HepG2 (cell line): ENCODE results near the gene TIPRL. TPM values are rescaled to one million over a fixed set of nuclear protein-coding genes. Genes with fewer than 3 reads are reported as not detected.

Experiments
- GTF3A ChIP-seq: sonication (generic); formaldehyde crosslinking; conservative IDR thresholded peaks from 2 replicates; pipeline ENCODE4 v1.4.0; 2020; ENCODE audit warnings: mild to moderate bottlenecking, missing genetic modification reagents
- HNF4A ChIP-seq: sonication (generic); formaldehyde crosslinking; IDR thresholded peaks from 2 replicates; pipeline ENCODE4 v1.4.0; 2020; ENCODE audit warnings: missing genetic modification reagents
- IKZF1 ChIP-seq: fragments of 450-650 bp; IDR thresholded peaks from 2 replicates; pipeline ENCODE4 v1.7.1; 2016
- JARID2 ChIP-seq: sonication (generic); formaldehyde crosslinking; IDR thresholded peaks from 2 replicates; pipeline ENCODE4 v1.8.1; 2023; ENCODE audit warnings: missing genetic modification reagents, inconsistent platforms; ENCODE audit not compliant: insufficient replicate concordance
- TEAD3 ChIP-seq: optimal IDR thresholded peaks from 2 replicates; pipeline ENCODE3; 2016; ENCODE audit warnings: borderline replicate concordance
- ZBTB3 ChIP-seq: sonication (generic); formaldehyde crosslinking; IDR thresholded peaks from 2 replicates; pipeline ENCODE4 v1.4.0; 2020; ENCODE audit warnings: low read depth, mild to moderate bottlenecking, moderate library complexity, missing genetic modification reagents, borderline replicate concordance
- ZBTB7A ChIP-seq: sonication (generic); formaldehyde crosslinking; IDR thresholded peaks from 2 replicates; pipeline ENCODE4 v1.8.0; 2022; ENCODE audit warnings: mild to moderate bottlenecking, missing genetic modification reagents
- ZFP41 ChIP-seq: sonication (generic); formaldehyde crosslinking; IDR thresholded peaks from 2 replicates; pipeline ENCODE4 v1.4.0; 2020; ENCODE audit warnings: mild to moderate bottlenecking, missing genetic modification reagents, borderline replicate concordance
- ZNF329 ChIP-seq: sonication (generic); formaldehyde crosslinking; IDR thresholded peaks from 2 replicates; pipeline ENCODE4 v1.9.0; 2021; ENCODE audit warnings: low read depth, mild to moderate bottlenecking, missing genetic modification reagents
- ZNF354B ChIP-seq: sonication (generic); formaldehyde crosslinking; IDR thresholded peaks from 2 replicates; pipeline ENCODE4 v1.8.0; 2022; ENCODE audit warnings: mild to moderate bottlenecking, missing genetic modification reagents
- ZNF776 ChIP-seq: sonication (generic); formaldehyde crosslinking; IDR thresholded peaks from 2 replicates; pipeline ENCODE4 v1.4.0; 2020; ENCODE audit warnings: mild to moderate bottlenecking, missing genetic modification reagents
- polyA plus RNA-seq, 8 experiments: library from polyadenylated mRNA; depleted of rRNA in 3 of 8; stranded (reverse) in 7 of 8; unstranded in 1 of 8; fragments of >200 nt; fragmentation: Illumina TruSeq in 4 of 8; extraction: Trizol in 4 of 8; gene quantifications; 2 replicates each; pipeline versions ENCODE4 v1.2.1 to v1.2.3, GENCODE V29; 2011 to 2016; ENCODE audit warnings: low read depth in 4 of 8, missing spikeins in 1 of 8, mixed read lengths in 1 of 8; ENCODE audit not compliant: insufficient read depth in 1 of 8
- total RNA-seq, 5 experiments: library from RNA; depleted of rRNA; stranded (reverse); fragments of >200 nt; fragmentation: Illumina TruSeq; extraction: Trizol; gene quantifications; 2 replicates each; pipeline ENCODE4 v1.2.3, GENCODE V29; 2016; ENCODE audit warnings: low read depth in 1 of 5
- TF ChIP-seq, protein P1 (sequence below): IDR thresholded peaks from 2 replicates; pipeline ENCODE4 v1.6.1; 2016; ENCODE audit warnings: low read depth, missing genetic modification reagents, missing compliant biosample characterization
- TF ChIP-seq, protein P2 (sequence below): sonication (generic); formaldehyde crosslinking; IDR thresholded peaks from 2 replicates; pipeline ENCODE4 v1.9.0; 2021; ENCODE audit warnings: missing genetic modification reagents, borderline replicate concordance
- TF ChIP-seq, protein P3 (sequence below): sonication (generic); formaldehyde crosslinking; IDR thresholded peaks from 2 replicates; pipeline ENCODE4 v1.5.0; 2020; ENCODE audit warnings: missing genetic modification reagents, mild to moderate bottlenecking, borderline replicate concordance
- TF ChIP-seq, protein P4 (sequence below): IDR thresholded peaks from 2 replicates; pipeline ENCODE4 v1.6.1; 2016; ENCODE audit warnings: control low read depth
- TF ChIP-seq, protein P5 (sequence below): sonication (generic); formaldehyde crosslinking; IDR thresholded peaks from 2 replicates; pipeline ENCODE4 v1.9.0; 2022; ENCODE audit warnings: low read depth, missing genetic modification reagents

TIPRL gene
- total and polyA plus RNA-seq, 2 of the 13 experiments (the other 11 are each of a cell fraction or from before 2014, with no cell fraction given), result 10.1 to 22.8 TPM

DNA sequence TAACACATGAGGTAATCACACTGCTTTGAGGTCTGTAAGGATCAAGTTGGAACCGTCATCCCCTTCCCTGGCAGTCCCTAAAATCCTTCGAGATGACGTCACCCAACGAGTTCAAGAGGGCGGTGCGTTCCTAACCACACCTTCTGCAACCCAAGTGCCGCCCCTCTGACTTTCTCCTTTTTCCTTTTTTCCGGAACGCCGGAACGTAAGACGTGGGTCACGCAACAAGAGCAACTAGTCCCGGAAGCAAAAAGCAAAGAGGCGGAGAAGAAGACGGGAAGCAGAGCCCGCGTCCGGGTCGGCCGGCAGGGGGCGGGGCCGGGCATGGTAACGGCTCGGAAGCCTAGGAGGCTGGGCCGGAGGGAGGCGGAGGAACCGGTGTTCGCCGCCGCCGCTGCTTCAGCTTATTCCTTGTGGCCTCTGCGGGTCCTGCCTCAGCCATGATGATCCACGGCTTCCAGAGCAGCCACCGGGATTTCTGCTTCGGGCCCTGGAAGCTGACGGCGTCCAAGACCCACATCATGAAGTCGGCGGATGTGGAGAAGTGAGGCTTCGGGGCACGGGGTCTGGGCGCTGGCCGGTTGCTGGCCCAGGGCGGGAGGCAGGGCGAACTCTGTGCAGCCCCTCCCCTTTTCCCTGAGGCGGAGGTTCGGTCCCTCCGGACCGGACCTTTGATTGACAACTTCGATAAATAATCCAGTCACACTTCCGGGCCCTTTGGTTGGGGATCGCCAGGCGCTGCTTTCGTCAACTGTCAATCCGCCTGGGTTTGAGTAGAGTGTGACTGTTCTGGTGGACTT lies at the start of gene TIPRL (continued):
- TF ChIP-seq, protein P1, sequence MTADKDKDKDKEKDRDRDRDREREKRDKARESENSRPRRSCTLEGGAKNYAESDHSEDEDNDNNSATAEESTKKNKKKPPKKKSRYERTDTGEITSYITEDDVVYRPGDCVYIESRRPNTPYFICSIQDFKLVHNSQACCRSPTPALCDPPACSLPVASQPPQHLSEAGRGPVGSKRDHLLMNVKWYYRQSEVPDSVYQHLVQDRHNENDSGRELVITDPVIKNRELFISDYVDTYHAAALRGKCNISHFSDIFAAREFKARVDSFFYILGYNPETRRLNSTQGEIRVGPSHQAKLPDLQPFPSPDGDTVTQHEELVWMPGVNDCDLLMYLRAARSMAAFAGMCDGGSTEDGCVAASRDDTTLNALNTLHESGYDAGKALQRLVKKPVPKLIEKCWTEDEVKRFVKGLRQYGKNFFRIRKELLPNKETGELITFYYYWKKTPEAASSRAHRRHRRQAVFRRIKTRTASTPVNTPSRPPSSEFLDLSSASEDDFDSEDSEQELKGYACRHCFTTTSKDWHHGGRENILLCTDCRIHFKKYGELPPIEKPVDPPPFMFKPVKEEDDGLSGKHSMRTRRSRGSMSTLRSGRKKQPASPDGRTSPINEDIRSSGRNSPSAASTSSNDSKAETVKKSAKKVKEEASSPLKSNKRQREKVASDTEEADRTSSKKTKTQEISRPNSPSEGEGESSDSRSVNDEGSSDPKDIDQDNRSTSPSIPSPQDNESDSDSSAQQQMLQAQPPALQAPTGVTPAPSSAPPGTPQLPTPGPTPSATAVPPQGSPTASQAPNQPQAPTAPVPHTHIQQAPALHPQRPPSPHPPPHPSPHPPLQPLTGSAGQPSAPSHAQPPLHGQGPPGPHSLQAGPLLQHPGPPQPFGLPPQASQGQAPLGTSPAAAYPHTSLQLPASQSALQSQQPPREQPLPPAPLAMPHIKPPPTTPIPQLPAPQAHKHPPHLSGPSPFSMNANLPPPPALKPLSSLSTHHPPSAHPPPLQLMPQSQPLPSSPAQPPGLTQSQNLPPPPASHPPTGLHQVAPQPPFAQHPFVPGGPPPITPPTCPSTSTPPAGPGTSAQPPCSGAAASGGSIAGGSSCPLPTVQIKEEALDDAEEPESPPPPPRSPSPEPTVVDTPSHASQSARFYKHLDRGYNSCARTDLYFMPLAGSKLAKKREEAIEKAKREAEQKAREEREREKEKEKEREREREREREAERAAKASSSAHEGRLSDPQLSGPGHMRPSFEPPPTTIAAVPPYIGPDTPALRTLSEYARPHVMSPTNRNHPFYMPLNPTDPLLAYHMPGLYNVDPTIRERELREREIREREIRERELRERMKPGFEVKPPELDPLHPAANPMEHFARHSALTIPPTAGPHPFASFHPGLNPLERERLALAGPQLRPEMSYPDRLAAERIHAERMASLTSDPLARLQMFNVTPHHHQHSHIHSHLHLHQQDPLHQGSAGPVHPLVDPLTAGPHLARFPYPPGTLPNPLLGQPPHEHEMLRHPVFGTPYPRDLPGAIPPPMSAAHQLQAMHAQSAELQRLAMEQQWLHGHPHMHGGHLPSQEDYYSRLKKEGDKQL (CRISPR knock-in tag), result no peak
- TF ChIP-seq ZNF354B (CRISPR knock-in tag), result no peak
- TF ChIP-seq, protein P2, sequence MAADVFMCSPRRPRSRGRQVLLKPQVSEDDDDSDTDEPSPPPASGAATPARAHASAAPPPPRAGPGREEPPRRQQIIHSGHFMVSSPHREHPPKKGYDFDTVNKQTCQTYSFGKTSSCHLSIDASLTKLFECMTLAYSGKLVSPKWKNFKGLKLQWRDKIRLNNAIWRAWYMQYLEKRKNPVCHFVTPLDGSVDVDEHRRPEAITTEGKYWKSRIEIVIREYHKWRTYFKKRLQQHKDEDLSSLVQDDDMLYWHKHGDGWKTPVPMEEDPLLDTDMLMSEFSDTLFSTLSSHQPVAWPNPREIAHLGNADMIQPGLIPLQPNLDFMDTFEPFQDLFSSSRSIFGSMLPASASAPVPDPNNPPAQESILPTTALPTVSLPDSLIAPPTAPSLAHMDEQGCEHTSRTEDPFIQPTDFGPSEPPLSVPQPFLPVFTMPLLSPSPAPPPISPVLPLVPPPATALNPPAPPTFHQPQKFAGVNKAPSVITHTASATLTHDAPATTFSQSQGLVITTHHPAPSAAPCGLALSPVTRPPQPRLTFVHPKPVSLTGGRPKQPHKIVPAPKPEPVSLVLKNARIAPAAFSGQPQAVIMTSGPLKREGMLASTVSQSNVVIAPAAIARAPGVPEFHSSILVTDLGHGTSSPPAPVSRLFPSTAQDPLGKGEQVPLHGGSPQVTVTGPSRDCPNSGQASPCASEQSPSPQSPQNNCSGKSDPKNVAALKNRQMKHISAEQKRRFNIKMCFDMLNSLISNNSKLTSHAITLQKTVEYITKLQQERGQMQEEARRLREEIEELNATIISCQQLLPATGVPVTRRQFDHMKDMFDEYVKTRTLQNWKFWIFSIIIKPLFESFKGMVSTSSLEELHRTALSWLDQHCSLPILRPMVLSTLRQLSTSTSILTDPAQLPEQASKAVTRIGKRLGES, result no peak
- TF ChIP-seq IKZF1, result no peak
- no peak for TF ChIP-seq ZBTB3 (CRISPR knock-in tag)
- no peak for TF ChIP-seq ZBTB7A (CRISPR knock-in tag)
- no peak for TF ChIP-seq ZNF329
- TF ChIP-seq GTF3A, result no peak
- TF ChIP-seq, protein P3, sequence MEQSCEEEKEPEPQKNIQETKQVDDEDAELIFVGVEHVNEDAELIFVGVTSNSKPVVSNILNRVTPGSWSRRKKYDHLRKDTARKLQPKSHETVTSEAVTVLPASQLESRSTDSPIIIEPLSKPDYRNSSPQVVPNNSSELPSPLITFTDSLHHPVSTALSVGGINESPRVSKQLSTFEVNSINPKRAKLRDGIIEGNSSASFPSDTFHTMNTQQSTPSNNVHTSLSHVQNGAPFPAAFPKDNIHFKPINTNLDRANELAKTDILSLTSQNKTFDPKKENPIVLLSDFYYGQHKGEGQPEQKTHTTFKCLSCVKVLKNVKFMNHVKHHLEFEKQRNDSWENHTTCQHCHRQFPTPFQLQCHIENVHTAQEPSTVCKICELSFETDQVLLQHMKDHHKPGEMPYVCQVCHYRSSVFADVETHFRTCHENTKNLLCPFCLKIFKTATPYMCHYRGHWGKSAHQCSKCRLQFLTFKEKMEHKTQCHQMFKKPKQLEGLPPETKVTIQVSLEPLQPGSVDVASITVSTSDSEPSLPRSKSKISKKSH, result peak; percentile 79; the same call in 1 of the 2 replicates
- TF ChIP-seq, protein P4, sequence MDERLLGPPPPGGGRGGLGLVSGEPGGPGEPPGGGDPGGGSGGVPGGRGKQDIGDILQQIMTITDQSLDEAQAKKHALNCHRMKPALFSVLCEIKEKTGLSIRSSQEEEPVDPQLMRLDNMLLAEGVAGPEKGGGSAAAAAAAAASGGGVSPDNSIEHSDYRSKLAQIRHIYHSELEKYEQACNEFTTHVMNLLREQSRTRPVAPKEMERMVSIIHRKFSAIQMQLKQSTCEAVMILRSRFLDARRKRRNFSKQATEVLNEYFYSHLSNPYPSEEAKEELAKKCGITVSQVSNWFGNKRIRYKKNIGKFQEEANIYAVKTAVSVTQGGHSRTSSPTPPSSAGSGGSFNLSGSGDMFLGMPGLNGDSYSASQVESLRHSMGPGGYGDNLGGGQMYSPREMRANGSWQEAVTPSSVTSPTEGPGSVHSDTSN (CRISPR knock-in tag), result no peak
- TF ChIP-seq TEAD3 (CRISPR knock-in tag), result peak; percentile 69
- no peak for TF ChIP-seq HNF4A
- TF ChIP-seq, protein P5, sequence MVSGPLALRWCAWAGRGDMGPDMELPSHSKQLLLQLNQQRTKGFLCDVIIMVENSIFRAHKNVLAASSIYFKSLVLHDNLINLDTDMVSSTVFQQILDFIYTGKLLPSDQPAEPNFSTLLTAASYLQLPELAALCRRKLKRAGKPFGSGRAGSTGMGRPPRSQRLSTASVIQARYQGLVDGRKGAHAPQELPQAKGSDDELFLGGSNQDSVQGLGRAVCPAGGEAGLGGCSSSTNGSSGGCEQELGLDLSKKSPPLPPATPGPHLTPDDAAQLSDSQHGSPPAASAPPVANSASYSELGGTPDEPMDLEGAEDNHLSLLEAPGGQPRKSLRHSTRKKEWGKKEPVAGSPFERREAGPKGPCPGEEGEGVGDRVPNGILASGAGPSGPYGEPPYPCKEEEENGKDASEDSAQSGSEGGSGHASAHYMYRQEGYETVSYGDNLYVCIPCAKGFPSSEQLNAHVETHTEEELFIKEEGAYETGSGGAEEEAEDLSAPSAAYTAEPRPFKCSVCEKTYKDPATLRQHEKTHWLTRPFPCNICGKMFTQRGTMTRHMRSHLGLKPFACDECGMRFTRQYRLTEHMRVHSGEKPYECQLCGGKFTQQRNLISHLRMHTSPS (CRISPR knock-in tag), result no peak
- no peak for TF ChIP-seq ZNF776 (CRISPR knock-in tag)
- TF ChIP-seq ZFP41, result no peak
- TF ChIP-seq JARID2, result no peak
